ENCODE data around the gene SRRM2. TPM values are rescaled to one million over a fixed set of nuclear protein-coding genes. Genes with fewer than 3 reads are reported as not detected.

SRRM2 gene
- total RNA-seq, 1 experiment from 2014 or later, result 49.9 TPM

GRCh38 chr16:2739625-2740430 lies 12.6 kb upstream of the SRRM2 start:
- DNase-seq (ENCODE audit: low read depth), result no peak

- DNase-seq (ENCODE audit: low read depth), result no peak
Measured at GRCh38 chr16:2740476-2740875, 12.0 kb upstream of the SRRM2 start.

- no peak for DNase-seq (ENCODE audit: low read depth)
Measured at GRCh38 chr16:2741168-2741567, 11.3 kb upstream of the SRRM2 start.

- no peak for DNase-seq (ENCODE audit: low read depth)
Measured at GRCh38 chr16:2742323-2743006, 10.0 kb upstream of the SRRM2 start.

GRCh38 chr16:2743007-2743810 lies 9.2 kb upstream of the SRRM2 start:
- no peak for DNase-seq (ENCODE audit: low read depth)

GRCh38 chr16:2744711-2745110 lies 7.7 kb upstream of the SRRM2 start:
- DNase-seq (ENCODE audit: low read depth), result no peak

GRCh38 chr16:2745116-2745890 lies 7.1 kb upstream of the SRRM2 start:
- DNase-seq (ENCODE audit: low read depth), result no peak

GRCh38 chr16:2745961-2746360 lies 6.5 kb upstream of the SRRM2 start:
- DNase-seq (ENCODE audit: low read depth), result no peak

GRCh38 chr16:2748757-2749455 lies 3.5 kb upstream of the SRRM2 start:
- no peak for DNase-seq (ENCODE audit: low read depth)

GRCh38 chr16:2749476-2749875 lies 3.0 kb upstream of the SRRM2 start:
- no peak for DNase-seq (ENCODE audit: low read depth)

GRCh38 chr16:2749936-2750335 lies 2.5 kb upstream of the SRRM2 start:
- no peak for DNase-seq (ENCODE audit: low read depth)

GRCh38 chr16:2751577-2752034 lies 832 bp upstream of the SRRM2 start:
- DNase-seq (ENCODE audit: low read depth), result no peak

GRCh38 chr16:2752850-2753732 lies 653 bp downstream of the SRRM2 start:
- DNase-seq (ENCODE audit: low read depth), result peak; percentile 72

- DNase-seq (ENCODE audit: low read depth), result no peak
Measured at GRCh38 chr16:2753733-2754020, 1.2 kb downstream of the SRRM2 start.

GRCh38 chr16:2755158-2755557 lies 2.7 kb downstream of the SRRM2 start:
- DNase-seq (ENCODE audit: low read depth), result no peak

GRCh38 chr16:2756288-2757015 lies 4.0 kb downstream of the SRRM2 start:
- DNase-seq (ENCODE audit: low read depth), result no peak

GRCh38 chr16:2757344-2757743 lies 4.9 kb downstream of the SRRM2 start:
- DNase-seq (ENCODE audit: low read depth), result no peak

- no peak for DNase-seq (ENCODE audit: low read depth)
Measured at GRCh38 chr16:2761472-2761871, 9.0 kb downstream of the SRRM2 start.

- no peak for DNase-seq (ENCODE audit: low read depth)
Measured at GRCh38 chr16:2761886-2762583, 9.6 kb downstream of the SRRM2 start.
